SH-SY5Y (cell line): Measurements from ENCODE around the gene FLNB.

Experiments used
- GATA2 ChIP-seq: IDR thresholded peaks from 2 replicates; pipeline ENCODE4 v1.6.1; 2011; ENCODE audit warnings: mild to moderate bottlenecking, low read depth, low read length
- GATA3 ChIP-seq: IDR thresholded peaks from 2 replicates; pipeline ENCODE4 v1.6.1; 2011; ENCODE audit warnings: low read depth, mild to moderate bottlenecking, low read length, moderate library complexity

GRCh38 chr3:58135712-58136543, 127.7 kb downstream of the FLNB start:
- TF ChIP-seq GATA2 (no peak), GATA3 (no peak)
